ENCODE results near the gene DENND1C. TPM values are rescaled to one million over a fixed set of nuclear protein-coding genes. Genes with fewer than 3 reads are reported as not detected.
A peak's percentile ranks its signal among the peaks of the same experiment; 100 is the strongest.

The DENND1C gene
- total RNA-seq, 2 experiments from 2014 or later: 100 to 113 TPM

- Mint-ChIP-seq H3K4me3 (no peak within 1 kb of the TSS), H3K27me3 (no peaks in the 10 kb centered on the region), H3K36me3 (peaks cover 8% of the 10 kb centered on the region), H3K27ac (no peak within 1 kb of the TSS), H3K9me3 (ENCODE audit: low read depth) (no peaks in the 10 kb centered on the region), H3K4me1 (peaks cover 9% of the 10 kb centered on the region)
- CTCF ChIA-PET: no interaction called here
- ATAC-seq (no peak), DNase-seq (no peak)
These were observed 17.3 kb downstream of the DENND1C start, which contains the start of gene CRB3 for GRCh38 chr19:6464070-6464873. TSS of gene CRB3 (plus strand) at chr19:6464271. CDS start at chr19:6464702, 431 bp downstream.

- peak; percentile 85 for ATAC-seq
- CTCF ChIA-PET: interaction anchor here (0.7 to 1.8 kb wide), 4 partner anchors 22 to 318 kb away, joined by 3 to 7 read pairs (median 4); partner anchors contain the start of gene DENND1C
- DNase-seq: peak; percentile 98
- peaks cover 19% of the 10 kb centered on the region for H3K4me1 Mint-ChIP-seq
- H3K36me3 Mint-ChIP-seq: peaks cover 11% of the 10 kb centered on the region
- no peaks in the 10 kb centered on the region for H3K9me3 Mint-ChIP-seq (ENCODE audit: low read depth)
- peak overlapping the region; percentile 85 for H3K4me3 Mint-ChIP-seq
- no peaks in the 10 kb centered on the region for H3K27me3 Mint-ChIP-seq
- H3K27ac Mint-ChIP-seq: peak overlapping the region; percentile 79
These were observed 21.3 kb downstream of the DENND1C start for GRCh38 chr19:6460099-6460884.

- Mint-ChIP-seq H3K9me3 (ENCODE audit: low read depth) (no peaks in the 10 kb centered on the region), H3K27ac (peak within 1 kb of the TSS; percentile 79), H3K4me3 (peak within 1 kb of the TSS; percentile 85), H3K4me1 (peaks cover 19% of the 10 kb centered on the region), H3K36me3 (peaks cover 19% of the 10 kb centered on the region), H3K27me3 (no peaks in the 10 kb centered on the region)
- DNase-seq: peak; percentile 79
- peak; percentile 45 for ATAC-seq
- CTCF ChIA-PET: interaction anchor here (1.1 to 1.8 kb wide), 4 partner anchors 22 to 34 kb away, joined by 3 to 7 read pairs (median 4); partner anchors contain the start of genes DENND1C and KHSRP
These were observed 22.1 kb downstream of the DENND1C start, which contains the start of gene SLC25A23 for GRCh38 chr19:6459262-6460098. TSS of gene SLC25A23 (minus strand) at chr19:6459792. CDS start at chr19:6459628, 164 bp downstream.

GRCh38 chr19:6458695-6459261 lies 22.8 kb downstream of the DENND1C start:
- ATAC-seq: no peak
- peaks cover 25% of the 10 kb centered on the region for H3K36me3 Mint-ChIP-seq
- DNase-seq: no peak
- no peaks in the 10 kb centered on the region for H3K27me3 Mint-ChIP-seq
- CTCF ChIA-PET: interaction anchor here (1.1 to 1.8 kb wide), 4 partner anchors 23 to 34 kb away, joined by 3 to 7 read pairs (median 4); partner anchors contain the start of genes DENND1C and KHSRP
- H3K27ac Mint-ChIP-seq: peak overlapping the region; percentile 72
- peak overlapping the region; percentile 78 for H3K4me3 Mint-ChIP-seq
- H3K9me3 Mint-ChIP-seq (ENCODE audit: low read depth): peaks cover 2% of the 10 kb centered on the region
- H3K4me1 Mint-ChIP-seq: peaks cover 16% of the 10 kb centered on the region

GRCh38 chr19:6457958-6458694 lies 23.5 kb downstream of the DENND1C start:
- no peaks in the 10 kb centered on the region for H3K27me3 Mint-ChIP-seq
- peak overlapping the region; percentile 78 for H3K4me3 Mint-ChIP-seq
- CTCF ChIA-PET: interaction anchor here (1.1 to 1.8 kb wide), 2 partner anchors 24 to 33 kb away, joined by 4 to 7 read pairs; partner anchors contain the start of genes DENND1C and KHSRP
- peaks cover 2% of the 10 kb centered on the region for H3K9me3 Mint-ChIP-seq (ENCODE audit: low read depth)
- H3K4me1 Mint-ChIP-seq: peaks cover 16% of the 10 kb centered on the region
- no peak for DNase-seq
- H3K36me3 Mint-ChIP-seq: peaks cover 30% of the 10 kb centered on the region
- peak overlapping the region; percentile 72 for H3K27ac Mint-ChIP-seq
- no peak for ATAC-seq

GRCh38 chr19:6455924-6456323 lies 25.7 kb downstream of the DENND1C start:
- Mint-ChIP-seq H3K27ac (no peak overlapping the region), H3K4me1 (peaks cover 16% of the 10 kb centered on the region), H3K4me3 (no peak overlapping the region), H3K36me3 (peaks cover 41% of the 10 kb centered on the region), H3K27me3 (no peaks in the 10 kb centered on the region), H3K9me3 (ENCODE audit: low read depth) (peaks cover 2% of the 10 kb centered on the region)
- no peak for ATAC-seq
- CTCF ChIA-PET: no interaction called here
- DNase-seq: no peak

GRCh38 chr19:6453951-6454565 lies 27.5 kb downstream of the DENND1C start:
- CTCF ChIA-PET: interaction anchor here (1.3 kb wide), 1 partner anchor 63 kb away, joined by 3 read pairs; no protein-coding TSS in a partner anchor
- H3K27ac Mint-ChIP-seq: no peak overlapping the region
- no peak overlapping the region for H3K4me3 Mint-ChIP-seq
- H3K9me3 Mint-ChIP-seq (ENCODE audit: low read depth): peaks cover 2% of the 10 kb centered on the region
- H3K36me3 Mint-ChIP-seq: peaks cover 42% of the 10 kb centered on the region
- ATAC-seq: no peak
- H3K27me3 Mint-ChIP-seq: no peaks in the 10 kb centered on the region
- H3K4me1 Mint-ChIP-seq: peaks cover 10% of the 10 kb centered on the region
- no peak for DNase-seq

- CTCF ChIA-PET: interaction anchor here (0.6 to 1.0 kb wide), 2 partner anchors 42 to 51 kb away, joined by 3 to 4 read pairs; no protein-coding TSS in a partner anchor
- no peak overlapping the region for H3K4me3 Mint-ChIP-seq
- peaks cover 2% of the 10 kb centered on the region for H3K9me3 Mint-ChIP-seq (ENCODE audit: low read depth)
- H3K27ac Mint-ChIP-seq: no peak overlapping the region
- no peaks in the 10 kb centered on the region for H3K27me3 Mint-ChIP-seq
- no peak for ATAC-seq
- no peaks in the 10 kb centered on the region for H3K4me1 Mint-ChIP-seq
- peaks cover 42% of the 10 kb centered on the region for H3K36me3 Mint-ChIP-seq
- no peak for DNase-seq
These were observed 28.7 kb downstream of the DENND1C start for GRCh38 chr19:6452899-6453298.

GRCh38 chr19:6452223-6452614 lies 29.4 kb downstream of the DENND1C start:
- Mint-ChIP-seq H3K27me3 (no peaks in the 10 kb centered on the region), H3K27ac (no peak overlapping the region), H3K4me1 (no peaks in the 10 kb centered on the region), H3K9me3 (ENCODE audit: low read depth) (peaks cover 2% of the 10 kb centered on the region), H3K4me3 (no peak overlapping the region), H3K36me3 (peaks cover 42% of the 10 kb centered on the region)
- DNase-seq (no peak), ATAC-seq (no peak)
- CTCF ChIA-PET: no interaction called here

GRCh38 chr19:6451583-6452222 lies 29.9 kb downstream of the DENND1C start:
- no peaks in the 10 kb centered on the region for H3K4me1 Mint-ChIP-seq
- H3K27ac Mint-ChIP-seq: no peak overlapping the region
- H3K9me3 Mint-ChIP-seq (ENCODE audit: low read depth): peaks cover 2% of the 10 kb centered on the region
- H3K27me3 Mint-ChIP-seq: no peaks in the 10 kb centered on the region
- DNase-seq (no peak), ATAC-seq (no peak)
- CTCF ChIA-PET: no interaction called here
- no peak overlapping the region for H3K4me3 Mint-ChIP-seq
- peaks cover 42% of the 10 kb centered on the region for H3K36me3 Mint-ChIP-seq

- Mint-ChIP-seq H3K4me1 (no peaks in the 10 kb centered on the region), H3K27me3 (no peaks in the 10 kb centered on the region), H3K9me3 (ENCODE audit: low read depth) (peaks cover 2% of the 10 kb centered on the region), H3K36me3 (peaks cover 32% of the 10 kb centered on the region), H3K27ac (no peak overlapping the region), H3K4me3 (no peak overlapping the region)
- DNase-seq (no peak), ATAC-seq (no peak)
- CTCF ChIA-PET: no interaction called here
These were observed 31.4 kb downstream of the DENND1C start for GRCh38 chr19:6450166-6450565.

Data from activated CD8-positive, alpha-beta memory T cell treated with anti-CD3 and anti-CD28 coated beads, Interleukin-2, amount 10 ng/mL, durations not matched to agents 7 days and 5 days (primary cell).